ENCODE data around the gene AGBL5. TPM values are rescaled to one million over a fixed set of nuclear protein-coding genes. Genes with fewer than 3 reads are reported as not detected.

AGBL5 gene
- total and polyA plus RNA-seq, 2 of the 13 experiments (the other 11 are each of a cell fraction or from before 2014, with no cell fraction given) = 55.9 to 73.3 TPM

- TF ChIP-seq BCLAF1 (IDR thresholded peaks at IDR 0.05) = no peak
- TF ChIP-seq, protein P1, sequence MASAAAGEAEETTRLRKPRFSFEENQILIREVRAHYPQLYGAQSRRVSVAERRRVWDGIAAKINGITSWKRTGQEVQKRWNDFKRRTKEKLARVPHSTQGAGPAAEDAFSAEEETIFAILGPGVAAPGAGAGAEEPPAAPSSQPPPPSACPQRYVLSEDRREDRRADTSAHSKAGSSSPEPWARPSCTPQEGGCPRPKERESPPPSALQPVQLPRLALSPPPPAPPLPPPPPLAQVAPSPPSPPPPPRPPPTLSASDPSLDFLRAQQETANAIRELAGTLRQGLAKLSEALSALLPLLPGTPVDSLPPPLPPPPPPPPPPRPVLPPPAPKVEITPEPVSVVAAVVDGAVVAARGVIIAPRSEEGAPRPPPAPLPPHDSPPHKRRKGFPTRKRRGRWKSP (CRISPR knock-in tag; IDR thresholded peaks at IDR 0.05) = no peak
- no peak for TF ChIP-seq PHB2 (IDR thresholded peaks at IDR 0.05; ENCODE audit: partially characterized antibody)
- TF ChIP-seq, protein P2, sequence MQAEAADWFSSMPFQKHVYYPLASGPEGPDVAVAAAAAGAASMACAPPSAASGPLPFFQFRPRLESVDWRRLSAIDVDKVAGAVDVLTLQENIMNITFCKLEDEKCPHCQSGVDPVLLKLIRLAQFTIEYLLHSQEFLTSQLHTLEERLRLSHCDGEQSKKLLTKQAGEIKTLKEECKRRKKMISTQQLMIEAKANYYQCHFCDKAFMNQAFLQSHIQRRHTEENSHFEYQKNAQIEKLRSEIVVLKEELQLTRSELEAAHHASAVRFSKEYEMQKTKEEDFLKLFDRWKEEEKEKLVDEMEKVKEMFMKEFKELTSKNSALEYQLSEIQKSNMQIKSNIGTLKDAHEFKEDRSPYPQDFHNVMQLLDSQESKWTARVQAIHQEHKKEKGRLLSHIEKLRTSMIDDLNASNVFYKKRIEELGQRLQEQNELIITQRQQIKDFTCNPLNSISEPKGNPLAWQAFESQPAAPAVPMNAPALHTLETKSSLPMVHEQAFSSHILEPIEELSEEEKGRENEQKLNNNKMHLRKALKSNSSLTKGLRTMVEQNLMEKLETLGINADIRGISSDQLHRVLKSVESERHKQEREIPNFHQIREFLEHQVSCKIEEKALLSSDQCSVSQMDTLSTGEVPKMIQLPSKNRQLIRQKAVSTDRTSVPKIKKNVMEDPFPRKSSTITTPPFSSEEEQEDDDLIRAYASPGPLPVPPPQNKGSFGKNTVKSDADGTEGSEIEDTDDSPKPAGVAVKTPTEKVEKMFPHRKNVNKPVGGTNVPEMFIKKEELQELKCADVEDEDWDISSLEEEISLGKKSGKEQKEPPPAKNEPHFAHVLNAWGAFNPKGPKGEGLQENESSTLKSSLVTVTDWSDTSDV (CRISPR knock-in tag; IDR thresholded peaks at IDR 0.05) = no peak
- TF ChIP-seq FOXA3 (CRISPR knock-in tag; IDR thresholded peaks at IDR 0.05) = no peak
- 0 out of 2 replicates have a peak, but pooled peaks have one; percentile 49 for TF ChIP-seq ZSCAN25 (CRISPR knock-in tag; IDR thresholded peaks at IDR 0.05)
- TF ChIP-seq PAWR (CRISPR knock-in tag; IDR thresholded peaks at IDR 0.05; ENCODE audit: borderline replicate concordance) = no peak
- no peak for TF ChIP-seq ZBTB14 (CRISPR knock-in tag; IDR thresholded peaks at IDR 0.05)
- TF ChIP-seq, protein P3, sequence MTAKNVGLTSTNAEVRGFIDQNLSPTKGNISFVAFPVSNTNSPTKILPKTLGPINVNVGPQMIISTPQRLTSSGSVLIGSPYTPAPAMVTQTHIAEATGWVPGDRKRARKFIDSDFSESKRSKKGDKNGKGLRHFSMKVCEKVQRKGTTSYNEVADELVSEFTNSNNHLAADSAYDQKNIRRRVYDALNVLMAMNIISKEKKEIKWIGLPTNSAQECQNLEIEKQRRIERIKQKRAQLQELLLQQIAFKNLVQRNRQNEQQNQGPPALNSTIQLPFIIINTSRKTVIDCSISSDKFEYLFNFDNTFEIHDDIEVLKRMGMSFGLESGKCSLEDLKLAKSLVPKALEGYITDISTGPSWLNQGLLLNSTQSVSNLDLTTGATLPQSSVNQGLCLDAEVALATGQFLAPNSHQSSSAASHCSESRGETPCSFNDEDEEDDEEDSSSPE (CRISPR knock-in tag; IDR thresholded peaks at IDR 0.05) = no peak
- TF ChIP-seq ZNF432 (CRISPR knock-in tag; IDR thresholded peaks at IDR 0.05; ENCODE audit: borderline replicate concordance) = peak; percentile 58; the same call in 1 of the 2 replicates
- TF ChIP-seq SP4 (CRISPR knock-in tag; IDR thresholded peaks at IDR 0.05) = no peak; the same call in 1 of the 2 replicates
- no peak for TF ChIP-seq ZFX (CRISPR knock-in tag; IDR thresholded peaks at IDR 0.05; ENCODE audit: low read depth)
- no peak for TF ChIP-seq ZNF234 (CRISPR knock-in tag; conservative IDR thresholded peaks at IDR 0.05)
These were observed 20.7 kb downstream of the AGBL5 start (continued) for GRCh38 chr2:27071990-27072830.

Measured in HepG2 (cell line).